Melanocyte of skin (primary cell): ENCODE measurements around the gene UBE2G2. TPM values are rescaled to one million over a fixed set of nuclear protein-coding genes. Genes with fewer than 3 reads are reported as not detected.

Source experiments
- total RNA-seq, 2 donors: library from RNA; depleted of rRNA; stranded (reverse); fragments of >200 nt; gene quantifications; 2 replicates each; pipeline ENCODE4 v1.2.3, GENCODE V29; 2012

Gene UBE2G2, protein sequence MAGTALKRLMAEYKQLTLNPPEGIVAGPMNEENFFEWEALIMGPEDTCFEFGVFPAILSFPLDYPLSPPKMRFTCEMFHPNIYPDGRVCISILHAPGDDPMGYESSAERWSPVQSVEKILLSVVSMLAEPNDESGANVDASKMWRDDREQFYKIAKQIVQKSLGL
- 100 to 1,000 TPM in 1 of 2 donors, 10 to 100 TPM in 1; 88.1 to 144 TPM for total RNA-seq

DNA sequence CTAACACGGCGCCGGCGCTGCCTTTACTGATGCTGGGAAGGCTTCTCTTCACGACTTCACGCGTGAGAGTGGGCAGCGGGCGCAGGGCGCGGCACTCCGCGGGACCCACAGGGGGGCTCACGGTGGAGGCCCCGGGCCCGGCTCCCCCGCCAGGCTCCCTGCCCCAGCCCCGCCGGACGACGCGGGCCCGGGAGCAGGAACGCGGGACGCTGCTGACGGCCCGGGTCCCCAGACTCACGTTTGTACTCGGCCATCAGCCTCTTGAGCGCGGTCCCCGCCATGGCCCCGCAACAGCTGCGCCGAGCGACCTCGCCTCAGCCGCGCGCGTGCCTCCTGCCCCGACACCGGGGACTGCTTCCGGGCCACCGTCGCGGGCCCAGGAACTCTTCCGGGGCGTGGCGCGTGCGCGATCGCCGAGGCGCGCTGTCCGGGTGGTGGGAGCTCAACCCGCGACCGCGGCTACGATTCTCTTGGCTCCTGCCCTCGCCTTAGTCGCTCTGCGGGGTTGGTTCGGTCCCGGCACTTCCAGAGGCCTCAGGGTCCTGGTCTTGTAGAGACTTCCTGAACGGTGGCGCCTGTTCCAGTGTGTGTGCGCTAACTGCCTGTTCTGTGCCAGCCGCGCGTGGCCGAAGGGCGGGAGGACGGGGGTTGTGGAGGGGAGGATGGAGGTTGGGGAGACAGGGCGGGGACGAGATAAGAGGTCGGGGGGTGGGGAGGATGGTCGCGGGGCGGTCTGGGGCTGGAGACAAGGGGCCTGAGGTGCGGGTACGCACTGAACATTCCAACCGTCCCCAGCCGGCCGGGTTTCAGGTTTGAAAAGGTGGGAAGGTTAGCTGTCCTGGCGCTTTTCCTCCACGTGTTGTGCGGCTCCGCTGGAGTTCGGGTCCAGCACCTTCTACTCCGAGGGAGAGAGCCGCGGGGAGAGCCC is at the start of gene UBE2G2:
Gene UBE2G2 (minus strand): TSS at position 353 of the 928 bp plus-strand sequence. CDS start 72 bp downstream, at position 281.

DNA sequence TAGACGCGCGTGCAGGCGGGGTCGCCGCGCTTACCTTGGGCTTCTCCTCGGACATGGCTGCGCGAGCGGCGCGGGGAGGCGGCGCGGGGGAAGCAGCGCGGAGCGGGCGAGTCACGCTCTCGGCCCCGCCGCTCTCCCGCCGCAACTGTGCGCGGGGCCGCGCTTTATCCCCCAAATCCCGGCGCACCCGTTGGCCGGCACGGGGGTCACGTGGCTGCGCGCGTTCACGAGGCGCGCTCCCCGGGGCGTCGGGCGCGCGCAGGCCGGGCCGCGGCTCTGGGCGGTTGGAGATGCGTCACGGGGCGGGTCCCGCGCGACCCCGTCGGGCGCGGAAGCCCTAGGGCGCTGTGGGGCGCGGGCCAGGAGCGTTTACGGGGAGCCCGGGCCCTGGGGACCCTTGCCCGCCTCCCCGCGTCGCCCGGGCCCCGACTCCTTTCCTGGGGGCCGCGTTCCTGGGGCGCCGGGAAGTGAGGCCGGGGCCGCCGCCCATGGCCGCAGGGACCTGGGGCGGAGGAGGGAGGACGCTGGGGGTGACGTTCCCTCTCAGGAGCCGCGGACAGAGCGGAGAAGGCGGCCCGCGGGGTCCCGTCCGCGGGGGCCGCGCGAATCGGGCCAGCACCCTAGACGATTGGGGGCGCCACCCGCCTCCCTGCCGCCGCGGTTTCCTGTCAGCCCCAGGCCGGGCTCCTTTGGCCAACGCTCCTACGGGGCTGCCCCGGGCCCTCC is 16.5 kb upstream of the UBE2G2 start, which contains the start of gene SUMO3:
Gene SUMO3 (minus strand): TSS at position 149 of the 726 bp plus-strand sequence. CDS start 94 bp downstream, at position 55.

Other genes with a start within 250 kb of the UBE2G2 start
- gene KRTAP10-3, start 243.0 kb downstream of the UBE2G2 start, total RNA-seq: not detected
- not detected for gene KRTAP10-4, start 228.1 kb downstream of the UBE2G2 start, total RNA-seq
- not detected for gene KRTAP10-5, start 221.2 kb downstream of the UBE2G2 start, total RNA-seq
- not detected for gene KRTAP10-6, start 209.3 kb downstream of the UBE2G2 start, total RNA-seq
- not detected for gene KRTAP10-7, start 201.2 kb downstream of the UBE2G2 start, total RNA-seq
- gene KRTAP10-8, start 189.7 kb downstream of the UBE2G2 start, total RNA-seq: not detected
- gene KRTAP10-9, start 174.7 kb downstream of the UBE2G2 start, total RNA-seq: not detected
- not detected for gene KRTAP10-10, start 164.5 kb downstream of the UBE2G2 start, total RNA-seq
- not detected for gene KRTAP10-11, start 155.4 kb downstream of the UBE2G2 start, total RNA-seq
- gene KRTAP12-4, start 147.2 kb downstream of the UBE2G2 start, total RNA-seq: not detected
- gene KRTAP12-3, start 143.9 kb downstream of the UBE2G2 start, total RNA-seq: not detected
- not detected for gene KRTAP12-2, start 134.9 kb downstream of the UBE2G2 start, total RNA-seq
- gene KRTAP12-1, start 119.7 kb downstream of the UBE2G2 start, total RNA-seq: not detected
- not detected for gene KRTAP10-12, start 104.6 kb downstream of the UBE2G2 start, total RNA-seq
- gene TSPEAR, start 90.2 kb downstream of the UBE2G2 start, total RNA-seq: not detected
- 10 to 100 TPM; 70.2 to 90.6 TPM for gene SUMO3, start 16.2 kb upstream of the UBE2G2 start, total RNA-seq
- 100 to 1,000 TPM; 254 to 261 TPM for gene PTTG1IP, start 71.9 kb upstream of the UBE2G2 start, total RNA-seq
- gene ITGB2, start 119.1 kb upstream of the UBE2G2 start, total RNA-seq: under 1 TPM in 1 of 2 donors, not detected in 1; under 0.01 TPM
- gene SLX9, start 138.2 kb upstream of the UBE2G2 start, total RNA-seq: 10 to 100 TPM; 13.4 to 31.3 TPM